Right atrium auricular region (tissue), 2 donors: ENCODE data around the gene P2RX7. TPM values are rescaled to one million over a fixed set of nuclear protein-coding genes. Genes with fewer than 3 reads are reported as not detected.
A peak's percentile ranks its signal among the peaks of the same experiment; 100 is the strongest.

ENCODE experiments used
- DNase-seq: peaks from one replicate; pipeline ENCODE4 v3.0.0-alpha.2; 2019; ENCODE audit warnings: low spot score
- H3K27ac ChIP-seq, 2 donors: fragments of 200-600 bp; sonication (generic); 1 replicate in 1 of 2; 2 replicates in 1 of 2; pipeline ENCODE4 v1.5.1; 2016 to 2019
- H3K27me3 ChIP-seq, 2 donors: fragments of 200-600 bp; sonication (generic); one replicate each; pipeline versions ENCODE4 v1.5.1 to v1.6.0; 2017 to 2019
- H3K36me3 ChIP-seq: fragments of 200-600 bp; sonication (generic); one replicate; pipeline ENCODE4 v1.5.1; 2016
- H3K4me1 ChIP-seq, 2 donors: fragments of 200-600 bp; sonication (generic); one replicate each; pipeline versions ENCODE4 v1.5.1 to v1.6.0; 2017 to 2019
- H3K4me3 ChIP-seq, 2 donors: fragments of 200-600 bp; sonication (generic); 1 replicate in 1 of 2; 2 replicates in 1 of 2; pipeline ENCODE4 v1.5.1; 2017 to 2019; ENCODE audit warnings: mild to moderate bottlenecking in 1 of 2, moderate library complexity in 1 of 2
- H3K9me3 ChIP-seq, 2 donors: fragments of 200-600 bp; sonication (generic); one replicate each; pipeline ENCODE4 v1.5.1; 2019
- total RNA-seq, 2 donors: library from RNA; depleted of rRNA; stranded (reverse); fragments of >200 nt; gene quantifications; one replicate each; pipeline ENCODE4 v1.1.0, GENCODE V29; 2016
- TF ChIP-seq, protein P1 (sequence below), 2 donors: fragments of 200-600 bp; sonication (generic); IDR thresholded peaks; one replicate each; pipeline ENCODE4 v1.5.1; 2019; ENCODE audit warnings: antibody characterized with exemption in 2 of 2

P2RX7 gene
- total RNA-seq, 2 donors from 2014 or later: 1.3 to 1.9 TPM

DNA sequence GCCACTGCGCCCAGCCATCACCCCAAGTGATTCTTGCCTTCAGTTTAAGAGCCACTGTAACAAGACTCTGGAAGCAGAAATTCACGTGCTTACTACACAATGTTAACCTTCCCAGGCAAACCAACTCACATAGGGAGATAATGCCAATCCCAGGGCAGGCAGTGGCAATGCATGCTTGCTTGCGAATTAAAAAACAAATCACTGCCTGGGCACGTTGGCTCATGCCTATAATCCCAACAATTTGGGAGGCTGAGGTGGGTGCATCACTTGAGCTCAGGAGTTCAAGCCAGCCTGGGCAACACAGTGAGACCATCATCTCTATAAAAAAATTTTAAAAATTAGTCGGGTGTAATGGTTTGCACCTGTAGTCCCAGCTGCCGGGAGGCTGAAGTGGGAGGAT, 39.5 kb downstream of the P2RX7 start:
- no peaks in the 10 kb centered on the region for H3K27me3 ChIP-seq
- no peak overlapping the region for H3K27ac ChIP-seq
- TF ChIP-seq, protein P1, sequence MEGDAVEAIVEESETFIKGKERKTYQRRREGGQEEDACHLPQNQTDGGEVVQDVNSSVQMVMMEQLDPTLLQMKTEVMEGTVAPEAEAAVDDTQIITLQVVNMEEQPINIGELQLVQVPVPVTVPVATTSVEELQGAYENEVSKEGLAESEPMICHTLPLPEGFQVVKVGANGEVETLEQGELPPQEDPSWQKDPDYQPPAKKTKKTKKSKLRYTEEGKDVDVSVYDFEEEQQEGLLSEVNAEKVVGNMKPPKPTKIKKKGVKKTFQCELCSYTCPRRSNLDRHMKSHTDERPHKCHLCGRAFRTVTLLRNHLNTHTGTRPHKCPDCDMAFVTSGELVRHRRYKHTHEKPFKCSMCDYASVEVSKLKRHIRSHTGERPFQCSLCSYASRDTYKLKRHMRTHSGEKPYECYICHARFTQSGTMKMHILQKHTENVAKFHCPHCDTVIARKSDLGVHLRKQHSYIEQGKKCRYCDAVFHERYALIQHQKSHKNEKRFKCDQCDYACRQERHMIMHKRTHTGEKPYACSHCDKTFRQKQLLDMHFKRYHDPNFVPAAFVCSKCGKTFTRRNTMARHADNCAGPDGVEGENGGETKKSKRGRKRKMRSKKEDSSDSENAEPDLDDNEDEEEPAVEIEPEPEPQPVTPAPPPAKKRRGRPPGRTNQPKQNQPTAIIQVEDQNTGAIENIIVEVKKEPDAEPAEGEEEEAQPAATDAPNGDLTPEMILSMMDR (IDR thresholded peaks at IDR 0.05): no peak
- H3K4me3 ChIP-seq: no peak overlapping the region
- H3K9me3 ChIP-seq: no peaks in the 10 kb centered on the region
- H3K36me3 ChIP-seq: no peaks in the 10 kb centered on the region
- no peaks in the 10 kb centered on the region for H3K4me1 ChIP-seq
- DNase-seq: no peak

DNA sequence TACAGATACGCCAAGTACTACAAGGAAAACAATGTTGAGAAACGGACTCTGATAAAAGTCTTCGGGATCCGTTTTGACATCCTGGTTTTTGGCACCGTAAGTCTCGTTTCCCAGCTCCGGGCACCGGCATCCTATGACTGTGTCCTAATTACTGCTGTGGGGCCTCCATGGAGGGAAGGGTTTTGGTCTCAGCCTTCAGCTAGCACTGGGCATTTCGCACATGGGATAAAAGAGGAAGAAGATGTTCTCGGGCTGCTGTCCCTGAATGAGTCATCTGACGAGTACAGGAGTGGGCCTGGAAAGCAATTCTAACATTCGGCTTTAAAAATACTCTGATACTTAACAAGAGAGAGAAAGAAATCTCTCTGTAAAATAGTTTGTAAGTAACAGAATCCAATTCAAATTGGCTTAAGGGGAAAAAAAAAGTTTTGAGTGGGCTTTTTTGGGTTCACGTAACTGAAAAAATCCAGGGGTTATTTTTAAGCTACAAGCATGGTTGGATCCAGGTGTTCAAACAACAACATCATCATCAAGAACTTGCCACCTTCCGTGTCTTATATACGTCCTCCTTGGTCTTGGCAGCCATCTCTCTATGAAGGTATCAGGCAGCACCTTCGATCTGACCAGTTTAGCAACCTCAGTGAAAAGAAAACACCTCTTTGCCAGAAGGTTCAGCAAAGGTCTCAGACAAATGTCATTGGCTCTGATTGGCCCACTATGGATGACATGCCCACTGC, 42.9 kb downstream of the P2RX7 start:
- no peaks in the 10 kb centered on the region for H3K36me3 ChIP-seq
- H3K9me3 ChIP-seq: no peaks in the 10 kb centered on the region
- no peak overlapping the region for H3K27ac ChIP-seq
- TF ChIP-seq, protein P1 (IDR thresholded peaks at IDR 0.05): no peak
- no peaks in the 10 kb centered on the region for H3K4me1 ChIP-seq
- peak; percentile 60 for DNase-seq
- no peak overlapping the region for H3K4me3 ChIP-seq
- no peaks in the 10 kb centered on the region for H3K27me3 ChIP-seq

DNA sequence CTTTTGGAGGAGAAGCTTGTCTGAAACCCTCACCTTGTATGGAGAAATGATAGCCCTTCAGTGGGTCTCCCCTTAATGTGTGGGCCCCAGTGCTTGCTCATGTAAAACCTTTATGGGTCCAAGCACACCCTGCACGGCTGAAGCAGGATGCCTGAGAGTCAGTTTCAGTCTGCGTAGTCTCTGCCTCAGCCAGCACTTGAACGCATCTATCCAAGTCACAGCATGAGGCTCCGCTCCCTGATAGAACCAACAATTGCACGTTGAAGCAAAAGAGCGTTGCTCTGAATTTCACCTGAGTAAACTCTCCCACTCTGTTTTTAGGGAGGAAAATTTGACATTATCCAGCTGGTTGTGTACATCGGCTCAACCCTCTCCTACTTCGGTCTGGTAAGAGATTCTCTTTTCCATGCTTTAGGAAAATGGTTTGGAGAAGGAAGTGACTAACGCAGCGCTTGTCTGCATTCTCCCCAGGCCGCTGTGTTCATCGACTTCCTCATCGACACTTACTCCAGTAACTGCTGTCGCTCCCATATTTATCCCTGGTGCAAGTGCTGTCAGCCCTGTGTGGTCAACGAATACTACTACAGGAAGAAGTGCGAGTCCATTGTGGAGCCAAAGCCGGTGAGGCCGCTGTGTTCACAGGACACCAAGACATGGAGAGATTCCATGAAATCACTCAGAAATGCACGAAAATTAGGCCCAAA, 44.3 kb downstream of the P2RX7 start:
- H3K27ac ChIP-seq: no peak overlapping the region
- no peak for DNase-seq
- no peaks in the 10 kb centered on the region for H3K4me1 ChIP-seq
- no peaks in the 10 kb centered on the region for H3K27me3 ChIP-seq
- no peak overlapping the region for H3K4me3 ChIP-seq
- no peaks in the 10 kb centered on the region for H3K9me3 ChIP-seq
- TF ChIP-seq, protein P1 (IDR thresholded peaks at IDR 0.05): no peak
- H3K36me3 ChIP-seq: no peaks in the 10 kb centered on the region

DNA sequence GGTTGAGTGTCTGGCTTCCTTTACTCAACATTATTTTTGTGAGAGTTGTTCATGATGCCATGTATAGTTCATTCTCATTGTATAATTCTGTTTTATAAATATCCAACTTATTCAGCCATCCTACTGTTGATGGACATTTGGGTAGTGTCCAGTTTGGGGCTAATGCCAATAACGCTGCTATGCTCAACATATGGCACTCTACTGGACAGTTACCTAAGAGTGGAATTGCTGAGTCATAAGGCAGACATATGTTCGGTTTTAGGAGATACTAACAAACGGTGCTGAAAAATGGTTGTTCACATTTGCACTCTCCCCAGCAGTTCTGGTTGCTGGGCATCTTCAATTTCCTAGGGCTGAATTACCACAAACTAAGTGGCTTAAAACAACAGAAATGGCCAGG, 48.5 kb downstream of the P2RX7 start:
- H3K36me3 ChIP-seq: no peaks in the 10 kb centered on the region

DNA sequence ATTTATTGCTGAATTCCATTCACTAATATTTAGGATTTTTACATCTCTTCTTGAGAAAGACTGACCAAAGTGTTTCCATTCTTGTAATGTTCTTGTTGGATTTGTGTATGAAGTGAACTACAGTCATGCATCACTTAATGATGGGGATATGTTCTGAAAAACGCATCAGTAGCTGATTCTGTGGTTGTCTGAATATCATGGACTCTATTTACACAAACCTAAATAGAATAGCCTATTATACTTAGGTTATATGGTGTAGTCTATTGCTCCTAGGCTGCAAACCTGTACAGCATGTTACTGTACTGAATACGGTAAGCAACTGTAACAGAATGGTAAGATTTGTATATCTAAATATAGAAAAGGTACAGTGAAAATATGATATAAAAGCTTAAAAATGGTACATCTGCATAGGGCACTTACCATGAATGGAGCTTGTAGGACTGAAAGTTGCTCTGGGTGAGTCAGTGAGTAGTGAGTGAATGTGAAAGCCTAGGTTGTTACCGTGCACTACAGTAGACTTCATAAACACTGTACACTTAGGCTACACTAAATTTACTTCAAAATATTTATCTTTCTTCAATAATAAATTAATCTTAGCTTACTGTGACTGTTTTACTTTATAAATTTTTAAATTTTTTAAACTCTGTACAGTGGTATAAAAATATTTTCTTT, 49.7 kb downstream of the P2RX7 start:
- no peaks in the 10 kb centered on the region for H3K9me3 ChIP-seq
- H3K27me3 ChIP-seq: no peaks in the 10 kb centered on the region
- H3K4me3 ChIP-seq: no peak overlapping the region
- no peaks in the 10 kb centered on the region for H3K36me3 ChIP-seq
- TF ChIP-seq, protein P1 (IDR thresholded peaks at IDR 0.05): no peak
- no peak for DNase-seq
- no peak overlapping the region for H3K27ac ChIP-seq
- H3K4me1 ChIP-seq: no peaks in the 10 kb centered on the region

More for the DNA sequence above, 48.5 kb downstream of the P2RX7 start:
- Histone ChIP-seq H3K4me3 (no peak overlapping the region), H3K9me3 (no peaks in the 10 kb centered on the region), H3K27me3 (no peaks in the 10 kb centered on the region), H3K4me1 (no peaks in the 10 kb centered on the region), H3K27ac (no peak overlapping the region)
- TF ChIP-seq, protein P1 (IDR thresholded peaks at IDR 0.05): no peak
- DNase-seq: no peak
